Heart left ventricle (tissue), 16 donors: Measurements from ENCODE around the gene KRTCAP2. TPM values are rescaled to one million over a fixed set of nuclear protein-coding genes. Genes with fewer than 3 reads are reported as not detected.
"Not testable (repeated sequence)": the region's sequence is repeated elsewhere in the genome, so short reads cannot be mapped to it uniquely, and the experiment has no call there.

Experiments used
- ATAC-seq, 4 donors: fragments of 200-7000 bp; cut with Tn5 transposase; one replicate each; pipeline ENCODE4 v1.9.1; 2020 to 2022; ENCODE audit warnings: moderate library complexity in 4 of 4, mild to moderate bottlenecking in 3 of 4, moderate number of reproducible peaks in 1 of 4
- DNase-seq, 5 donors: peaks; one replicate each; pipeline ENCODE4 v3.0.0-alpha.2; 2020
- H3K27ac ChIP-seq, 12 donors: fragments of 200-600 bp; sonication (generic) in 4 of 12; one replicate each; pipeline versions ENCODE4 v1.5.0 to v1.8.0; 2016 to 2022; ENCODE audit warnings: mild to moderate bottlenecking in 2 of 12
- H3K27me3 ChIP-seq, 9 donors: fragments of 200-600 bp; sonication (generic) in 2 of 9; one replicate each; pipeline versions ENCODE4 v1.5.1 to v1.8.0; 2016 to 2022; ENCODE audit warnings: mild to moderate bottlenecking in 3 of 9
- H3K36me3 ChIP-seq, 9 donors: fragments of 200-600 bp; sonication (generic) in 2 of 9; one replicate each; pipeline versions ENCODE4 v1.5.0 to v1.8.0; 2018 to 2022; ENCODE audit warnings: mild to moderate bottlenecking in 2 of 9
- H3K4me1 ChIP-seq, 12 donors: fragments of 200-600 bp; sonication (generic) in 4 of 12; one replicate each; pipeline versions ENCODE4 v1.5.0 to v1.8.0; 2016 to 2022; ENCODE audit warnings: mild to moderate bottlenecking in 3 of 12
- H3K4me3 ChIP-seq, 12 donors: fragments of 200-600 bp; sonication (generic) in 4 of 12; one replicate each; pipeline versions ENCODE4 v1.5.0 to v1.8.0; 2017 to 2022; ENCODE audit warnings: mild to moderate bottlenecking in 9 of 12, moderate library complexity in 4 of 12
- H3K9me3 ChIP-seq, 12 donors: fragments of 200-600 bp; sonication (generic) in 4 of 12; one replicate each; pipeline versions ENCODE4 v1.5.0 to v1.8.0; 2016 to 2022; ENCODE audit warnings: mild to moderate bottlenecking in 1 of 12
- CTCF ChIP-seq, 12 donors: fragments of 200-600 bp; sonication (generic) in 4 of 12; IDR thresholded peaks; one replicate each; pipeline versions ENCODE4 v1.5.0 to v1.8.0; 2018 to 2022; ENCODE audit warnings: antibody characterized with exemption in 12 of 12, mild to moderate bottlenecking in 5 of 12
- POLR2A ChIP-seq, 2 donors: fragments of 450-650 bp; IDR thresholded peaks; one replicate each; pipeline ENCODE4 v1.6.1; 2017; ENCODE audit warnings: antibody characterized with exemption in 2 of 2, mild to moderate bottlenecking in 2 of 2, moderate library complexity in 2 of 2
- WGBS, 4 donors: extraction: QIAGEN DNeasy Blood & Tissue Kit in 2 of 4; methylation state at CpG; one replicate each; pipeline versions ENCODE4 v1.1.5 to v1.1.7; 2013 to 2018; 5-methylcytosine and 5-hydroxymethylcytosine counted together
- intact Hi-C, 10 donors: fragments of 100-400 bp; cut with DNase I; formaldehyde crosslinking; loops; one replicate each; pipeline versions ENCODE4 v1.11.1 to v1.14.2; 2022
- polyA plus RNA-seq, 2 donors: library from polyadenylated mRNA; stranded (reverse); fragments of 200-250 nt; gene quantifications; one replicate each; pipeline ENCODE4 v1.2.3, GENCODE V29; 2013
- total RNA-seq, 9 donors: library from RNA; depleted of rRNA in 2 of 9; stranded (reverse); fragments of >200 nt in 2 of 9; fragmentation: NEBNext Ultra II Directional in 3 of 9; extraction: Animal tissue kit (Norgen Biotek cat#: 25700) in 3 of 9; gene quantifications; one replicate each; pipeline versions ENCODE4 v1.1.0 to v1.2.4, GENCODE V29; 2016 to 2023
- donor health status: ischemic (EF 13 %, LVEDD 7.1; RV severe dilation, severe dysfunction).
- donor health status: healthy with polysubstance abuse.
- donor health status: DM: no; HTN: yes; CAD: no.
- donor health status: DM: no; HTN: no; CAD: no.
- donor health status: ischemic (EF 25% LVEDD 6.9; RV normal size, moderate dysfunction).
- donor health status: ischemic (EF 25% LVEDD 5.7; RV mildly dilated, moderate dysfunction).
- donor health status: healthy.
- donor health status: DM: yes; HTN: yes; CAD: no.
- donor health status: ischemic (EF 35%, LVEDD 5.7; RV mildly dilated, moderate dysfunction).
- donor health status: nonischemic (EF 11% LVEDD 7.7; RV severe dilation, severe dysfunction).
- donor health status: DM: yes; HTN: yes; CAD: no.
- donor health status: PGD.
- donor health status: ischemic (EF 29% LVEDD 5.4; RV normal size, mild dysfunction).
- donor health status: nonischemic (EF 23%, LVEDD 6.1; RV moderate dilation, normal function).

Gene KRTCAP2
- total and polyA plus RNA-seq, 11 donors, result 106 to 283 (median 134) TPM

- H3K36me3 ChIP-seq, result peaks cover 0 to 22% (median 0%) of the 10 kb centered on the region in 9 donors
- ATAC-seq, result no peak
- H3K4me3 ChIP-seq, result no peak overlapping the region
- intact Hi-C loops, result no loop called here
- H3K4me1 ChIP-seq, result peaks cover 0 to 33% (median 24%) of the 10 kb centered on the region in 12 donors
- no peaks in the 10 kb centered on the region for H3K9me3 ChIP-seq
- H3K27me3 ChIP-seq, result no peaks in the 10 kb centered on the region
- TF ChIP-seq POLR2A (IDR thresholded peaks at IDR 0.05) (no peak), CTCF (IDR thresholded peaks at IDR 0.05) (no peak)
- H3K27ac ChIP-seq, result peak overlapping the region in 3 of 12 donors; percentile 78 to 93 (median 93)
- peak in 2 of 5 donors; percentile 19 to 42 for DNase-seq
- 78 to 92% (median 88%) methylated on average over 6 of the region's 6 CpGs for WGBS, 4 donors
Observed at GRCh38 chr1:155196103-155196892, 23.2 kb upstream of the KRTCAP2 start.

- WGBS, 4 donors, result 23 to 28% (median 26%) methylated on average over 21 to 27 of the region's 27 CpGs
- TF ChIP-seq CTCF (IDR thresholded peaks at IDR 0.05) (no peak), POLR2A (IDR thresholded peaks at IDR 0.05) (no peak)
- DNase-seq, result peak in 3 of 5 donors; percentile 4 to 32 (median 7)
- intact Hi-C loops, result no loop called here
- Histone ChIP-seq H3K9me3 (no peaks in the 10 kb centered on the region), H3K27ac (peak overlapping the region; percentile 23 to 95 (median 79)), H3K27me3 (no peaks in the 10 kb centered on the region), H3K4me1 (peaks cover 0 to 33% (median 24%) of the 10 kb centered on the region in 12 donors), H3K36me3 (peaks cover 0 to 22% (median 0%) of the 10 kb centered on the region in 9 donors), H3K4me3 (peak overlapping the region; percentile 28 to 70 (median 59))
- ATAC-seq, result peak in 1 of 4 donors; percentile 3
Observed at GRCh38 chr1:155195201-155196102, 22.3 kb upstream of the KRTCAP2 start.

- DNase-seq, H3K9me3 ChIP-seq, ATAC-seq, H3K27me3 ChIP-seq: not testable (repeated sequence)
- intact Hi-C loops, result loop anchor here in 1 of 10 donors (2.0 kb wide), 1 partner anchor 19 kb away; no protein-coding TSS in a partner anchor
- H3K4me3 ChIP-seq, result peak overlapping the region in 11 of 12 donors; percentile 28 to 70 (median 59)
- H3K4me1 ChIP-seq, result peaks cover 0 to 33% (median 24%) of the 10 kb centered on the region in 12 donors
- 6 to 16% (median 7%) methylated on average over 14 to 16 of the region's 16 CpGs for WGBS, 4 donors
- H3K27ac ChIP-seq, result peak overlapping the region; percentile 23 to 95 (median 81)
- peaks cover 0 to 22% (median 0%) of the 10 kb centered on the region in 9 donors for H3K36me3 ChIP-seq
Observed at GRCh38 chr1:155193991-155194240, 20.8 kb upstream of the KRTCAP2 start.

GRCh38 chr1:155193275-155193990 lies 20.3 kb upstream of the KRTCAP2 start:
- H3K4me3 ChIP-seq, result peak overlapping the region in 11 of 12 donors; percentile 28 to 70 (median 59)
- TF ChIP-seq POLR2A (IDR thresholded peaks at IDR 0.05) (peak in 1 of 2 donors; percentile 43), CTCF (IDR thresholded peaks at IDR 0.05) (peak in 11 of 12 donors; percentile 92 to 100 (median 97))
- H3K27ac ChIP-seq, result peak overlapping the region; percentile 23 to 95 (median 81)
- 1 to 2% (median 1%) methylated on average over 31 to 38 of the region's 38 CpGs for WGBS, 4 donors
- H3K27me3 ChIP-seq, result no peaks in the 10 kb centered on the region
- ATAC-seq (peak; percentile 83 to 91 (median 87)), DNase-seq (peak; percentile 84 to 94 (median 87))
- peaks cover 0 to 33% (median 24%) of the 10 kb centered on the region in 12 donors for H3K4me1 ChIP-seq
- intact Hi-C loops, result loop anchor here in 1 of 10 donors (2.0 kb wide), 1 partner anchor 19 kb away; no protein-coding TSS in a partner anchor
- H3K36me3 ChIP-seq, result peaks cover 0 to 18% (median 0%) of the 10 kb centered on the region in 9 donors
- no peaks in the 10 kb centered on the region for H3K9me3 ChIP-seq
